Prostate gland (tissue), 2 donors: ENCODE data around the gene SAP30BP.

Experiments used
- POLR2A ChIP-seq: fragments of 450-650 bp; IDR thresholded peaks from one replicate; pipeline ENCODE4 v1.6.1; 2016; ENCODE audit warnings: antibody characterized with exemption, mild to moderate bottlenecking
- TF ChIP-seq, protein P1 (sequence below), 4 experiments: fragments of 200-600 bp in 2 of 4; fragments of 450-650 bp in 2 of 4; sonication (generic) in 2 of 4; IDR thresholded peaks; 1 replicate in 3 of 4; 2 replicates in 1 of 4; pipeline ENCODE4 v1.5.1; 2016 to 2019; ENCODE audit warnings: antibody characterized with exemption in 4 of 4, mild to moderate bottlenecking in 2 of 4, moderate library complexity in 2 of 4

GRCh38 chr17:75617675-75618074 lies 49.5 kb upstream of the SAP30BP start:
- TF ChIP-seq, protein P1, sequence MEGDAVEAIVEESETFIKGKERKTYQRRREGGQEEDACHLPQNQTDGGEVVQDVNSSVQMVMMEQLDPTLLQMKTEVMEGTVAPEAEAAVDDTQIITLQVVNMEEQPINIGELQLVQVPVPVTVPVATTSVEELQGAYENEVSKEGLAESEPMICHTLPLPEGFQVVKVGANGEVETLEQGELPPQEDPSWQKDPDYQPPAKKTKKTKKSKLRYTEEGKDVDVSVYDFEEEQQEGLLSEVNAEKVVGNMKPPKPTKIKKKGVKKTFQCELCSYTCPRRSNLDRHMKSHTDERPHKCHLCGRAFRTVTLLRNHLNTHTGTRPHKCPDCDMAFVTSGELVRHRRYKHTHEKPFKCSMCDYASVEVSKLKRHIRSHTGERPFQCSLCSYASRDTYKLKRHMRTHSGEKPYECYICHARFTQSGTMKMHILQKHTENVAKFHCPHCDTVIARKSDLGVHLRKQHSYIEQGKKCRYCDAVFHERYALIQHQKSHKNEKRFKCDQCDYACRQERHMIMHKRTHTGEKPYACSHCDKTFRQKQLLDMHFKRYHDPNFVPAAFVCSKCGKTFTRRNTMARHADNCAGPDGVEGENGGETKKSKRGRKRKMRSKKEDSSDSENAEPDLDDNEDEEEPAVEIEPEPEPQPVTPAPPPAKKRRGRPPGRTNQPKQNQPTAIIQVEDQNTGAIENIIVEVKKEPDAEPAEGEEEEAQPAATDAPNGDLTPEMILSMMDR (IDR thresholded peaks at IDR 0.05), result no peak
- no peak for TF ChIP-seq POLR2A
